Calu3 (cell line): Measurements from ENCODE around the gene MCF2L. TPM values are rescaled to one million over a fixed set of nuclear protein-coding genes. Genes with fewer than 3 reads are reported as not detected.

Source experiments
- BruUV-seq: library from RNA; stranded (reverse); fragments of 400-500 nt; replicated peaks from 2 replicates; lab custom pipeline; 2021; lab: Mats Ljungman, UMichigan
- CTCF ChIA-PET: fragments of 300-600 bp; sonication (Branson Sonifier 250); formaldehyde crosslinking; loops from one replicate; lab custom pipeline; 2022; ENCODE audit warnings: antibody characterized with exemption; lab: Charles Lee
- DNase-seq: peaks from one replicate; pipeline ENCODE4 v3.0.0; 2022
- H3K27ac Mint-ChIP-seq: one replicate; pipeline ENCODE4 v1.8.0; 2022; ENCODE audit warnings: mixed read lengths; ENCODE audit not compliant: unreplicated experiment
- H3K27me3 Mint-ChIP-seq: one replicate; pipeline ENCODE4 v1.8.0; 2022; ENCODE audit warnings: mixed read lengths; ENCODE audit not compliant: unreplicated experiment
- H3K36me3 Mint-ChIP-seq: one replicate; pipeline ENCODE4 v1.8.0; 2022; ENCODE audit warnings: mild to moderate bottlenecking, moderate library complexity, mixed read lengths; ENCODE audit not compliant: insufficient read depth, unreplicated experiment
- H3K4me1 Mint-ChIP-seq: one replicate; pipeline ENCODE4 v1.8.0; 2022; ENCODE audit warnings: mild to moderate bottlenecking, low read depth, mixed read lengths; ENCODE audit not compliant: unreplicated experiment
- H3K4me3 Mint-ChIP-seq: one replicate; pipeline ENCODE4 v1.8.0; 2022; ENCODE audit warnings: mild to moderate bottlenecking, low read depth, moderate library complexity, mixed read lengths; ENCODE audit not compliant: unreplicated experiment
- H3K9me3 Mint-ChIP-seq: one replicate; pipeline ENCODE4 v1.8.0; 2022; ENCODE audit warnings: low read depth, mixed read lengths; ENCODE audit not compliant: unreplicated experiment
- intact Hi-C: fragments of 100-400 bp; cut with micrococcal nuclease; formaldehyde crosslinking; loops from one replicate; pipeline ENCODE4 v1.10.0; 2022; ENCODE audit not compliant: unreplicated experiment
- total RNA-seq: library from RNA; stranded (reverse); gene quantifications from 2 replicates; pipeline ENCODE4 v1.2.3, GENCODE V29; 2022
- TF ChIP-seq, protein P1 (sequence below): fragments of 200-600 bp; IDR thresholded peaks from one replicate; pipeline ENCODE4 v1.8.0; 2022; ENCODE audit warnings: antibody characterized with exemption; ENCODE audit not compliant: unreplicated experiment

The MCF2L gene
- total RNA-seq, 1 experiment from 2014 or later: 12.9 TPM

GRCh38 chr13:112971288-112971643, 2.3 kb downstream of the MCF2L start:
- CTCF ChIA-PET: no interaction called here
- intact Hi-C loops: no loop called here
- BruUV-seq: no TSS peak
- Mint-ChIP-seq H3K27me3 (no peaks in the 10 kb centered on the region), H3K4me1 (no peaks in the 10 kb centered on the region), H3K36me3 (no peaks in the 10 kb centered on the region), H3K27ac (no peak overlapping the region), H3K4me3 (no peak overlapping the region), H3K9me3 (peaks cover 3% of the 10 kb centered on the region)
- no peak for DNase-seq
- TF ChIP-seq, protein P1, sequence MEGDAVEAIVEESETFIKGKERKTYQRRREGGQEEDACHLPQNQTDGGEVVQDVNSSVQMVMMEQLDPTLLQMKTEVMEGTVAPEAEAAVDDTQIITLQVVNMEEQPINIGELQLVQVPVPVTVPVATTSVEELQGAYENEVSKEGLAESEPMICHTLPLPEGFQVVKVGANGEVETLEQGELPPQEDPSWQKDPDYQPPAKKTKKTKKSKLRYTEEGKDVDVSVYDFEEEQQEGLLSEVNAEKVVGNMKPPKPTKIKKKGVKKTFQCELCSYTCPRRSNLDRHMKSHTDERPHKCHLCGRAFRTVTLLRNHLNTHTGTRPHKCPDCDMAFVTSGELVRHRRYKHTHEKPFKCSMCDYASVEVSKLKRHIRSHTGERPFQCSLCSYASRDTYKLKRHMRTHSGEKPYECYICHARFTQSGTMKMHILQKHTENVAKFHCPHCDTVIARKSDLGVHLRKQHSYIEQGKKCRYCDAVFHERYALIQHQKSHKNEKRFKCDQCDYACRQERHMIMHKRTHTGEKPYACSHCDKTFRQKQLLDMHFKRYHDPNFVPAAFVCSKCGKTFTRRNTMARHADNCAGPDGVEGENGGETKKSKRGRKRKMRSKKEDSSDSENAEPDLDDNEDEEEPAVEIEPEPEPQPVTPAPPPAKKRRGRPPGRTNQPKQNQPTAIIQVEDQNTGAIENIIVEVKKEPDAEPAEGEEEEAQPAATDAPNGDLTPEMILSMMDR: no peak

GRCh38 chr13:112972258-112972657, 3.2 kb downstream of the MCF2L start:
- TF ChIP-seq, protein P1: no peak
- CTCF ChIA-PET: no interaction called here
- no peaks in the 10 kb centered on the region for H3K4me1 Mint-ChIP-seq

GRCh38 chr13:112972867-112973576, 4.0 kb downstream of the MCF2L start:
- intact Hi-C loops: no loop called here
- H3K4me1 Mint-ChIP-seq: no peaks in the 10 kb centered on the region
- TF ChIP-seq, protein P1: no peak
- CTCF ChIA-PET: no interaction called here
- no peak for DNase-seq
- H3K27me3 Mint-ChIP-seq: no peaks in the 10 kb centered on the region
- no peak overlapping the region for H3K4me3 Mint-ChIP-seq
- BruUV-seq: no TSS peak
- no peaks in the 10 kb centered on the region for H3K36me3 Mint-ChIP-seq
- H3K27ac Mint-ChIP-seq: no peak overlapping the region
- peaks cover 3% of the 10 kb centered on the region for H3K9me3 Mint-ChIP-seq

More at GRCh38 chr13:112972258-112972657, 3.2 kb downstream of the MCF2L start:
- intact Hi-C loops: no loop called here
- no TSS peak for BruUV-seq
- no peaks in the 10 kb centered on the region for H3K36me3 Mint-ChIP-seq
- peaks cover 3% of the 10 kb centered on the region for H3K9me3 Mint-ChIP-seq
- no peak for DNase-seq
- H3K4me3 Mint-ChIP-seq: no peak overlapping the region
- no peaks in the 10 kb centered on the region for H3K27me3 Mint-ChIP-seq
- H3K27ac Mint-ChIP-seq: no peak overlapping the region

DNA sequence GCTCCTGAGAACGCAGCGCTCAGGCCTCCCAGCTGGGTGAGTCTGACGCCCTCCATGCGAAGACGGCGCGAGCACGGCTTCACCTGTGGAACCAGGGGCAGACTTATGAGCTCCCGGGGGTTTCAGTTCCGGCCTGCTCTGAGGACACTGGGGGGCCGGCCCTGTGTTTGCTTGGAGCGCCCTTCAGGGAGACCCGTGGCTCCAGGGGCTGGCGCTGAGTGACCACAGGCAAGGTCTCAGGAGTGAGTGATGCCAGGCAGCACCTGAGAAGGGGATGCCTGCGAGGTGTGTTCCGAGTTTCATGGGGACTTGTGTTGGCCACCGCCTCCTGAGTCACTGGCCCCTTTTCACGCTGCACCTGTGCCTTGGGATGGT, 4.5 kb downstream of the MCF2L start:
- Mint-ChIP-seq H3K27ac (no peak overlapping the region), H3K27me3 (no peaks in the 10 kb centered on the region), H3K4me1 (no peaks in the 10 kb centered on the region), H3K36me3 (no peaks in the 10 kb centered on the region), H3K4me3 (no peak overlapping the region), H3K9me3 (peaks cover 3% of the 10 kb centered on the region)
- CTCF ChIA-PET: no interaction called here
- BruUV-seq: no TSS peak
- TF ChIP-seq, protein P1: no peak
- DNase-seq: no peak
- intact Hi-C loops: no loop called here
